Mesenteric fat pad (tissue), 1 donor: Measurements from ENCODE around the gene C6orf136. TPM values are rescaled to one million over a fixed set of nuclear protein-coding genes. Genes with fewer than 3 reads are reported as not detected.
"Not testable (repeated sequence)": the region's sequence is repeated elsewhere in the genome, so short reads cannot be mapped to it uniquely, and the experiment has no call there.

Experiments used
- DNase-seq: peaks from one replicate; pipeline ENCODE4 v3.0.0-alpha.2; 2020; ENCODE audit warnings: low spot score
- total RNA-seq: library from RNA; stranded (reverse); fragmentation: NEBNext Ultra II Directional; extraction: Animal tissue kit (Norgen Biotek cat#: 25700); gene quantifications from one replicate; pipeline ENCODE4 v1.2.1, GENCODE V29; 2021
- donor health status: DM: yes; HTN: yes; CAD: no.

The C6orf136 gene
- total RNA-seq, 1 donor from 2014 or later, result 12.4 TPM

GRCh38 chr6:30657454-30657853 lies 10.5 kb downstream of the C6orf136 start:
- DNase-seq, result no peak

DNA sequence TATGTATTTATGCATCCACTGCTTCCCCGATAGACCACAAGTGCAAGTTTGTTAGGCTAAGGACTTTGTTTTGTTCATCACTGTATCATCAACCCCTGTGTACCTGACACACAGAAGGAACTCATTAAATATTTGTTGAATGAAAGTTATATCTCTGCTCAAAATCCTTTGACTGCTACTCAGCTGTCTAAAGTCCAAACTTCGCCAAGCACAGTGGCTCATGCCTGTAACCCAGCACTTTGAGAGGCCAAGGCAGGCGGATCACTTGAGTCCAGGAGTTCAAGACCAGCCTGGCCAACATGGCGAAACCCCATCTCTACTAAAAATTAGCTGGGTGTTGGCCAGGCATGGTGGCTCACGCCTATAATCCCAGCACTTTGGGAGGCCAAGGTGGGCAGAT lies 11.0 kb downstream of the C6orf136 start:
- not testable (repeated sequence) for DNase-seq

GRCh38 chr6:30664994-30665767 lies 18.2 kb downstream of the C6orf136 start:
- DNase-seq, result no peak

DNA sequence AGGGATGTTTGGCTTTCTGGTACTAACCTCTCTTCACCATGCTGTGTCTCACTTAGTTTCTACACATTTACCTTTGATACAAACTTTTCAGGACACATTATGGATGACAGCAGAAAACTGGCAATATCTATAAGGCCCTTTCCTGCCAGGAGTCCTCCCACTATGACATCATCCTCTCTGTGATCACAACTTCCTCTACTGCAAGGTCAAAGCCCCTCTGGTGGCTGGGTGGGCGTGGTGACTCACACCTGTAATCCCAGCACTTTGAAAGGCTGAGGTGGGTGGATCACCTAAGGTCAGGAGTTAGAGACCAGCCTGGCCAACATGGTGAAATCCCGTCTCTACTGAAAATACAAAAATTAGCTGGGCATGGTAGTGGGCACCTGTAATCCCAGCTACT lies 19.4 kb downstream of the C6orf136 start:
- not testable (repeated sequence) for DNase-seq

DNA sequence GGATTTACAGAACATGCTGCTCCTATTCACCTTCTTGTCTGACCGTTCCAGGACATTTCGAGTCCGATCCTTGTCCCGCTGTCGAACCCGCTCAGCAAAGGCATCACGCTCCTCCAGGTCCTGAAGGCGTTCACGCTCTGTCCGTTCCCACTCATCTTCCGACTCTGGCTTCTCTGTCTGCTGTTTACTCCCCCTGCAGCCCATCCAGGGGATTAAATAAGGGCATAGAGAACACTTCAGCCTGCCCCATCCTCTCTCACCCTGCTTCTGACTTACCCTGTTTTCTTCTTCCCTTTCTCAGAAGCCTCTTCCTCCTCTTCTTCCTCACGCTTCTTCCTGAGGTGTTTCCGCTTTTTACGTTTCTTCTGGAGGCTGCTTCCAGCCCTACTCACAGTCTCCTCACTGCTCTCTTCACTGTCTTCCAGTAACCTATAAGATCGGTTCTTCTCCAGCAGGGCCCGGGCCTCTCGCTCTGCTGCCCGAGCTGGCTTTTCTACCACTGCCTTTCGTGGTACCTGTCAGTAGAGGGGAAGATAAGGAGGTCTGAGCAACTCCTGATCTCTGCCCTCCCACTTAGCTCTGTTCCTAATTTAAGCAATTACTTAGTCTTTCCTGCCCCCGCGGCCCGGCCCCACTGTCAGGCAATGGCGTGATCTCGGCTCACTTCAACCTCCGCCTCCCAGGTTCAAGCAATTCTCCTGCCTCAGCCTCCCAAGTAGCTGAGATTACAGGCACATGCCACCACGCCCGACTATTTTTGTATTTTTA lies 24.0 kb downstream of the C6orf136 start:
- no peak for DNase-seq

GRCh38 chr6:30672445-30673253 lies 25.7 kb downstream of the C6orf136 start, which contains the start of gene DHX16:
DHX16 (minus strand) TSS chr6:30673006; CDS start chr6:30672841, 165 bp downstream.
- peak; percentile 96 for DNase-seq

- no peak for DNase-seq
These were observed 29.8 kb downstream of the C6orf136 start for GRCh38 chr6:30676660-30677285.

DNA sequence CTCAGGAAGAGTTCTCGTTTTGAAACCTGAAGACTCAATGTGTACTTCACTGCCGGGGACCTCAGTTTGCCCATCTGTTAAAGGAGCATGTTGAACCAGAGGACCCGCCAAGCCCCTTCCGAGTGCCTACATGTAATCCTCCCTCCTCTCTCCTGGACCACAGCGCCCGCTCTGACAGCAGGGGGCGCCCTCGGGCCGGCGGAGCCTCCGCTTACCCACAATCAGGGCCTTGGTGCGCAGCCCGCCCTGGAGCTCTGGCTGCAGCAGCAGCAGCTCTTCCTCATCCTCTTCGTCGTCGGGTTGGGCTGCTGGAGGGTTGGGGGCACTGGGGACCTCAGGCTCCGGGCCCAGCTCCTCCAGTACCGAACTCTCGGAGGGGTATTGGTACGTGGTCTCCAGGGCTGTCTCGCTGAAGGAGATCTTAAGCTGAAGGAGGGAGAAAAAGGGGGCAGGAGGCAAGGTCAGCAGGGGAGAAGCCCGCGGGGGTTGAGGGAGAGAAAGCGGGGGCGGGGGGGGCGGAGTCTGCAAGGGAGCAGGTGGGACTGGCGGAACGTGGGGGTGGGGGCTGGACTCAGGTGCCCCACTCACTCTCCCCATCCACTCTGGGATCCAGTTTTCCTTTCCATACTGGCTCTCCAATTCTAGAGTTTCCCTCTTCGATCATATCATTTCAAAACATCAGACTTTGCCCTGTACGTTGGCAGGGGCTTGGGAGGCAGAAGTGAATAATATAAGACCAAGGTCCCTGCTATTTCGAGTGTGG lies 32.2 kb downstream of the C6orf136 start:
- DNase-seq, result peak; percentile 97

DNA sequence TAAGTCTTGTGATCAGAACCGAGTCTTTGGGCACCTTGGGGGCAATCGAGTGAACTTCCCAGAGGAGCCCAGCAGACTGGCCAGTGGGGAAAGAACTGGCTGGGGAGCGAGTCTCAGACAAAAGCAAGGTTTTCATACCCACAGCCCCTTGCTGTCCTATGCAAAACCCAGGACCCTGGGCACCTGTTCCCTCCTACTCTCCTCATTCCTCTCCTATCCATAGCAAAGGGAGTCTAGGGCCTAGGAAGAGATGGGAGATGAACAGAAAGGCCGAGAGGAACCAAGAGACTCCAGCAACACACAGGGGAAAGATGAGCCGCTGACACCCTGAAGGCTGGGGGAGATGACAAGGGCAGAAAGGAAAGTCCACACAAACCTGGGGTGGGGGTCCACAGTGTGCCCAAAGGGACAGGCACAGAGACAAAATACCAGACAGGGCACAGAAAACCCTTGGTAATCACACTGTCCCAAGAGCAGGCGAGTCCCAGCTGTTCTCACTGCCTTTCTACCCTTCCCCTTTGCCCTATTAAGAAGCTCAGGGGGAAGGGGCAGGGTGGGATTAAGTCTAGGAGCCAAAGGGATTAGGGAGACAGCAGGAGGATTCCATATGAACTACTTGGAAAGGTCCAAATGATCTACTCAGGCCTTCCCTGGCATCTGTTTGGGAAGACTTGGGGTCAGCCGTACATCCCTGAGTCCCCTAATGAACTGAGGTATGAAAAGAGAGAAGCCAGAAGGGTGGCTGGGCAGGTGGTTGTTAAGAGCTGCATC lies 33.0 kb downstream of the C6orf136 start:
- DNase-seq, result no peak

GRCh38 chr6:30681766-30682142 lies 34.8 kb downstream of the C6orf136 start:
- no peak for DNase-seq

DNA sequence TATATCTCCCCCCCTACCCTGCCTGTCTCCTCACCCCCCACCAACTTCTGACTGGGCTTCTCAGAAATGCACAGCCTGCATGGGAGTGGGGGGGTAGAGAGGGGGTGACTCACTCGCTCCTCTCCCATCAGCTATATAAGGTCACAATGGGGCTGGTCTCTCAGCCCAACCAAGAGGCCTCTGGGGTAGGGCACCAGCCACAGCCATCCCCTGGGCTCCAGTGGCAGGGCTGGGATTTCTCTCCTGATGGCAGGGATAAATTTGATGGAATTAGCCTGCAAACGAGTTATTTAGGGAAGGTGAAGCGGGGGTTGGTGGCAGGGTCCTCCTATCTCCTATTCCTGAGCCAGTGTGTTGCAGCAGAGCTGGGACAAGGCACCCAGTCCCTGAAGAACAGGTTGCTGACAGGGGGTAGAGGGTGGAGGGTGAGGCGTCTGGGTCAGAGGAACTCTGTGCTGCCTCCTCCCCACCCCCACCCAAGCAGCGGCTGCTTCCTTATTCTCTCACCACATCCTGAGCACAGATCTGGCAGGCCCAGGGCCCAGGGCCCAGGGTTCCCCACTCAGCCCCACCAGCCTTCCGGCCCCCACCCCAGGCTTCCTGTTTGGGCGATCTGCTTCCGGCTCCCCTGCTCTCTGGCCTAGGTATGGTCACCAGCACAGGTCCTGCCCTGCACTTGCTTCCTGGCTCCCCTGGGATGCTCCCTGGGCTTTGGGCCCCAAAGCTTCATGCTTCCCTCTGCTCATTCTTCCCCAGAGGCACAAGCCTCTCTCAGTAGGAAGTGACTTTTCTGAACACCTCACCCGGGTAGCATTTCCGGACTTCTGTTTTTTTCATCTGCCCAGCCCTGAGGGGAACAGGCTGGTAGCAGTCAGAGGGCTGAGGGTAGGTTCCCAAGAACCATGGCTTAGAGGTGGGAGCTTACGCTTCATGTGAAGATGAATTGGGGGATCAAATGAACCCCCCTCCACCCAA lies 35.5 kb downstream of the C6orf136 start:
- peak; percentile 94 for DNase-seq

DNA sequence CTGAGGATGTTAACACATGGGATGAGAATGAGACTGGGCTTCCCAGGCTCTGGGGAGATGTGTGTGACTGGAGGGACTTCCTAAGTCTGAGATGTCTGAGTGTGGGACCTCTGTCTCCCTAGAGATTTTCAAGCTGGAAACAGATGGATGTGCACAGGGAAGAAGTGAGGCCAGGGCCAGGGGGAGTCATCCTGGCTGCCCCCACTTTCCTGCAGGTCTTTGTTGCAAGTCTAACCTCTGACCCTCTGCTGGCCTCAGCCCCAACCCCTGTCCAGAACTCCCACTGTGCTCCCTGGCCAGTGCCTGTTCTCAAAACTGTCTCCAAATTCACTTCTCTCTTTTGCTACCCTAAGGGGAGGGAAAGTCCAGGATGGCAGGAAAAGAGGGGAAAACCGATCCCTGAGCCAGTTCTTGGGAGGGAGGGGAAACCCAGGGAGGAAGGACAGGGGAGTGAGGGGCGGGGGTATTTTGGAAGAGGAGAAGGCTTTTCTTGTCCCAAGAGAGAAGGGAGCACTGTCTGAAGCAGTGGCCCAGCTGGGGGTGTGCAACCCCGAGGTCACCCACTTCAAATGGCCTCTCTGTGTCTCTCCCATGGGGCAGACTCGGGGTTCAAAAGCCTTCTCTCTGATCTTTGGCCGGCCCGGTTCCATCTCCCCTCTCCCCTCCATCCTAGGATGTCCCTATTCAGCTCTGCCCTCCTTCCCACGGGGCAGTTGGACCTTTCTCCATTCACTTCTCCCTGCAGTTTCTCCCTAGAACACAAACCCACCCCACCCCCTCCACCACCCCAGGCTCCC lies 36.4 kb downstream of the C6orf136 start:
- DNase-seq, result no peak

GRCh38 chr6:30683980-30684338 lies 37.0 kb downstream of the C6orf136 start:
- DNase-seq, result no peak

DNA sequence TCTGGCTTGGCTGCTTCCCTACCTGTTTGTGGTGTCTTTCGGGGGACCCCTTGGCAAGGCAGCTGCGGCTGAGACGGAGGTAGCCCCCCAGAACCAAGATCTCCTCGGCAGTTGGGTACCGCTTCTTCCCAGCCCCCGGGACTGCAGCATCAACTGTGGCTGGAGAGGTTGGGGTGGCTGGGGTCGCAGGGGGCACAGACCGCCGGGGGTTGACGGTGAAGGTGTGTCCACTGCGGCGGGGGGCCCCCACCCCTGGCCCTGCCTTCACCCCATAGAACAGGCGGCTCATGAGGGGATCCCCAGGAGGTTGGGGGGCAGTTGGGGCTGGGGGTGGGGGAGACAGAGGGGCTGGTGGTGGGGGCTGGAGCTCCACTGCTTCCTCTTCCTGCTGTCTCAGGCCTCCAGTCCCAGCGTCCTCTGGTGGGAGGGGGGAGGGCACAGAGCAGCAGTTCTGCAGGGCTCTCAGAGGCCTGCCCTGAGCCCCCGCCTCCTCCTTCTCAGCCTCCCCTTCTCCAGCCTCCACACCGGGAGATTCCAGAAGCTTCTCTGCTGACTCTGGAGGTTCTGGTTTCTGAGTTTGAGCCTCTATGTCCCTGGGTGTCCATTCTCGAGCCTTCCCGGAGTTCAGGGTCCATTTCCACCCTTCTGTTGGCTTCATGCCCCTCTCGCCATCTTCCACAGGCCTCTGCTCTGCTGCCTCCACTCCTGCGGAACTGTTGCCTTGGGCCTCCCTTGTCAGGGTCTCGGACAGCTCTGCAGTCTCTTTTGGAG lies 37.6 kb downstream of the C6orf136 start:
- no peak for DNase-seq

GRCh38 chr6:30685157-30686008 lies 38.5 kb downstream of the C6orf136 start:
- DNase-seq, result no peak
